ENCODE data around the gene SOWAHB.
A peak's percentile ranks its signal among the peaks of the same experiment; 100 is the strongest.
"Not testable (repeated sequence)": the region's sequence is repeated elsewhere in the genome, so short reads cannot be mapped to it uniquely, and the experiment has no call there.

SOWAHB gene

DNA sequence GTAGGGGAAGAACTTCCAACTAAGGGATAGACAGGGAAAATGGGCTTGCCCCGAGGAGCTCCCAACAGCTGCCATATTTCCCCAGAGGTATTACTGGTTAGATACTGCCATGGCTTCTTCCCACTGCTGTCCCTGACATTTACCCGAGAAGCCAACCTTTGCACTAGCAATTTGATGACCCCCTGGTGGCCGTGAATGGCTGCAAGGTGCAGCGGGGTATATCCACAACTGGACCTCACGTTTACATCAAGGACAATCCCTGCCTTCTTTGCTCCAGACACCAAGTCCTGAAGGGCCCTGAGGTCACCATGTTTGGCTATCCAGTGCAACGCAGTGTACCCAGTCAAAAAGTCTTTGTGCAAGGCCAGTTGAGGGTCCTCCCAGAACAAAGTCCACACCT, 2.3 kb downstream of the SOWAHB start:
- FAIRE-seq: no peak
- no peak for DNase-seq (ENCODE audit: insufficient read length, low spot score)

DNA sequence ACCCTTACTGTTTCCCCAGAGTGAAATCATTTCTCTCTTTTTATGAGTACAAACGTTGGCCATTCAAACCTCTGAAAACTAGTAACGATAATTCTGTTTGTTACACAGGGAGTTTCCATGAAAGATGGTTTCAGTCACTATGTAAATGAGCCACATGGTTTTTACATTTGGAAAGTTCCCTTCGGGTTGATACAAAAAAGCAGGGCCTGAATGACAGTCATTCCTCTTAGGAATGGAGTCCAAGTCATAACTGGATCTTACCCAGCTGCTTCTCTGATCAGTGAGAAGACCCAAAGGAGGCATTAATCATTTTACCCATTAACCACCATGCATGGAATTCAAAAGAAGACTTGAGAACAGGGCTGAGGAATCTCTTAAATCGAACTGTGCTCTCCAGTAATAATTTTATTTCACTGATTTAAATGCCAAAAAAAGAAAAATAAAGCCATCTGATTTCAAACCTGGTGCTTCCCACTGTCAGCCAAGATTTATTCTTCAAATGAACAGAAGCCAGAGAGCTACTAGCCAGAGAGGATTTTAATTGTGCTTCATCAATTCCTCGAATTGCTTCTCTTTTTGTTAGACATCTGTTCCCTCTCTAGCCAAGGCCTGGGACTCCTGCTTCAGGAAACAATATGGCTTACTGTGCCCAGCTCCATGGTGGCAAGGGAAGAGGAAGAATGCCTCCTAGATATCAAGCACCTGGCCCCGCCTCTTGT, 3.2 kb downstream of the SOWAHB start:
- no peak for DNase-seq (ENCODE audit: insufficient read length, low spot score)
- FAIRE-seq: no peak

DNA sequence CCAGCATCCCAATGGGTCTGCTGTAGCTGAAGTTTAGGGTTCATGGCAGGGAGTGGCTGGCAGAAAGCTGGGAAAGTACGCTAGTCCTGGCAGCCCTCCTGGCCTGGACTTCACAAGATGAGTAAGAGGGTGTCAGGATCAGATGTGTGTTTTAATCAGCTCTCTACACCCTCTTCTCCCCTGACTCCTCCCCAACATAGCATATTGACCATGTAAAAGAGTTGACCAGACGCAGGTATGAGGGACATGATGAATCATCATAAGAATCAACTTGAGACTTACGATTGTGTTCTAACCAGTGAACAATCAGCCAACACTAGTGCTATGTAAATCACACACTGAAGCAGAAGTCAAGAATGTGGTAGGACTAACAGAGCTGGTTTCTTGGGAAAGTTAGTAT, 5.3 kb downstream of the SOWAHB start:
- FAIRE-seq (no peak), DNase-seq (ENCODE audit: insufficient read length, low spot score) (no peak)

DNA sequence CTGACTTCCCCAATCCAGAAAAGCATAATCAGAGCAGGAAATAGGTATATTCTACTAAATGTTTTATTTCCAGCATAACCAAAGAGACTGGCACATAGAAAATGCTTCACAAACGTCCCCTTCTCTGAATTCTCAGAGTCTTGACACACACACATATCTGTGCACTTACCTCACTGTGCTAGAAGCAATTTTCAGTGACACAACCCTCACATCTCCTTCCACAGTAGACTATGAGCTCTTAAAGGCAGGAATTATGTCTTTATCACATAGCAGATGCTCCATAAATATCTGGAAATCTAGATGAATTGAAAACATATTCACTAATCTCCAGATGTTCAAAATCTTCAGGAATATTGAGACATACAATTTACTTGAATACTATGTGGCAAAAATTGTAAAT, 5.9 kb downstream of the SOWAHB start:
- no peak for DNase-seq (ENCODE audit: insufficient read length, low spot score)
- no peak for FAIRE-seq

DNA sequence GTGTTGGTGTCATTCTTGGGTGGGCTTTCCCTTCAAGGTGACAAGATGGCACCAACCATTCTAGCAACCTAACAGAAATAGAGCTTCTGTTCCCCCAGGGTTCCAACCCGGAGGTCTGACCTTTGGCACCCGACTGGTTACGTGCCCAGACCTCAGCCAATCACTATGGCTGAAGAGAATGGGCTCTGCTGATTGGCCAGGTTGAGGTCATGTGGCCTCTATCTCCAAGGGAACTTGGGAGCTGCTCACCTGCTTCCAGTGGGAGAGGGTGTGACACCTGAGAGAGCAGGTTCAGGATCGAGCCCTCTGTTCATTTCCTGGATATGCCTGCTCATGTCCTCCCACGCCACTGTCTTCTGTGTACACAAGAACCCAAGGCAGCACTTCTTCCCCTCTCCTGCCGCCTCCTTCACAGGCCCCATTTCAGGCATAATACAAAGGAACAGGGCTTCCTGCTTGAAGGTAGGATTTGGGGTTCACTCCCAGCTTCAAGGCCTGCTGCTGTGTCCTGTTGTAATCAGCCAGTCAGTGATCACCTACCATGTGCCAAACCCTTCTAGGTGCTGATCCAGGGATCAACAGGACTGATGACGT, 11.0 kb downstream of the SOWAHB start:
- DNase-seq (ENCODE audit: insufficient read length, low spot score) (no peak), FAIRE-seq (no peak)

DNA sequence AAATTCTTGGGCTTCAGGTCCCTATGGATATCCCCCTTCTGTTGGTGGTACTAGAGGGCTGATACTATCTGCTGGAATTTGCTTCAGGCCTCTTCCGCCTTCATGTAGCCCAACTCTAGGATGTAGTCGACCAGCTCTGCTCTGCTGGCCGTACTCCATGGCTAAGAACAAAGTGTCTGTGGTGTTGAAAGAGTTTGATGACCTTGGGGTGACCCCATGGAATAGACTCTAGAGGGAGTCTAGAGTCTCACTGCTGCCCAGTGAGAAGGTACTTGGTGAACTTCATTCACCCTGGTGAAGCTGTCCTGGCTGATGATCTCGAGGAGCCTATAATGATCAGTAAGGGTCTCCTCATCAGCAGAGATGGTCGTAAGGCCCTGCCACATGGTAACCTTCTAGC, 11.7 kb downstream of the SOWAHB start:
- DNase-seq (ENCODE audit: insufficient read length, low spot score): no peak
- FAIRE-seq: no peak

DNA sequence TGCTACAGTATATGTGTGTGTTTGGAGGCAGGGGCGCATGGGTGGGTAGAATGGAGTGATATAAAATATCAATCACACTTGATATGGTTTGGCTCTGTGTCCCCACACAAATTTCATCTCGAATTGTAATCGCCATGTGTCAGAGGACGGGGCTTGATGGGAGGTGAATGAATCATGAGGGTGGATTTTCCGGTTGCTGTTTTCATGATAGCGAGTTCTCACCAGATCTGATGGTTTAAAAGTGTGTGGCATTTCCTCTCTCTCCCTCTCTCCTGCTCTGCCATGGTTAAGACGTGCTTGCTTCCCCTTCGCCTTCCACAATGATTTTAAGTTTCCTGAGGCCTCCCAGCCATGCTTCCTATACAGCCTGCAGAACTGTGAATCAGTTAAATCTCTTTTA, 14.8 kb downstream of the SOWAHB start:
- DNase-seq (ENCODE audit: insufficient read length, low spot score) (no peak), FAIRE-seq (no peak)

DNA sequence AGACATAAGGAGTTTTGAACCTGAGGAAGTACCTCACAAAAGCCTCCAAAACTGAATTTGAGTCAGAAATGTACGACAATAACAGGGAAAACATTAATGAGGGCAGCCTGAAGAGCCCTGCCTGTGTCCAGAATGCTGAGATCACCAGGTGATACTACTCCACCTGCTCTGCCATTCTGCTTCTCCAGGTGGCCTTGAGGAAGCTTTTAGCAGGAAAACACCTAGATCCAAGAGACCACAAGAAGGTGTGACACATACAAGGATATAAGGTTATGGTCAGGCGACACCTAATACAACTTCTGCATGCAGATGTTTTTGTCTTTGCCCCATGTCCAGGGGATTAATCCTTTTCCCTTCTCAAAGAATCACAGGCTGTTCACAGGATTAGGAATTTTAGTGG, 15.3 kb downstream of the SOWAHB start:
- FAIRE-seq (no peak), DNase-seq (ENCODE audit: insufficient read length, low spot score) (no peak)

DNA sequence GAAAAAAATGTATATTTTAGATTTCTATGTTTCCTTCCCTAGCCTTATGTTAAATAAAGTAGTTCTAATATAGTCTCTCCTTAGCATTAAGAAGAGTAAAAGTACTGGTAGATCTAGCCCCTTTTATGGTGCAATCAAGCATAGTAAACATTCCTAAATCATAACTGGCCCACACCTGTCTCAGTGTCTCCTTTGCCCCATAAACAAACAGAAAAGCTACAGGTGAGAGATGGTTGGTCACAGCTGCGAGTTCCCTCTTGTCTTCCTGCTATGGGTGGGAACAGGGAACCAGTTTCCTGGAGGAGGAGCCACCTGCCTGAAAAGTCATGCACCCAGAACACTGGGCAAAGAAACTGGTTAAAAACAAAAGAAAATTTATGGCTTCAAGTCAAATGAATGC, 16.6 kb downstream of the SOWAHB start:
- DNase-seq (ENCODE audit: insufficient read length, low spot score) (no peak), FAIRE-seq (no peak)

DNA sequence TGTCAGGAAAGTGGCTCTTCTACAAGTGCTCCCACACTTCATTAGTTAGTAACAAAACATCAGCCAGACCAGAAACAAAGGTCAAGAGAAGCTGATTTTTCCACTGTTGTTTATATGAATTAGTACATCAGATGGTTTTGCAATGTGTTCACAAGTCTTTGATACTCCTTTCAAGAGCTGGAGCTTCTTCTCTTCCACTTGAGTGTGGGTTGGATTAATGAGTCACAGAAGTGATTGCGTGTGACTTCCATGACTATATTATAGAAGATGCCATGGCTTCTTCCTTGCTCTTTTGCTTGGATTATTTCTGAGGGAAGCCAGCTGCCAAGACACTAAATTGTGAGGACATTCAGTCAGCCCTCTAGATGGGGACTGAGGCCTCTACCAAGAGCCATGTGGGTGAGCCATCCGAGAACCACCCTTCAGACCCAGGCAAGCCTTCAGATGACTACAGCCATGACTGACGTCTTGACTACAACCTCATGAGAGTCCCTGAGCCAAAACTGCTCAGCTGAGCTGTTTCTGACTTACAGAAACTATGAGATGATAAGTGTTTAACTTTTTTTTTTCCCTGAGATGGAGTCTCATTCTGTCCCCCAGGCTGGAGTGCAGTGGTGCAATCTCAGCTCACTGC, 18.1 kb downstream of the SOWAHB start:
- FAIRE-seq (no peak), DNase-seq (ENCODE audit: insufficient read length, low spot score) (no peak)

DNA sequence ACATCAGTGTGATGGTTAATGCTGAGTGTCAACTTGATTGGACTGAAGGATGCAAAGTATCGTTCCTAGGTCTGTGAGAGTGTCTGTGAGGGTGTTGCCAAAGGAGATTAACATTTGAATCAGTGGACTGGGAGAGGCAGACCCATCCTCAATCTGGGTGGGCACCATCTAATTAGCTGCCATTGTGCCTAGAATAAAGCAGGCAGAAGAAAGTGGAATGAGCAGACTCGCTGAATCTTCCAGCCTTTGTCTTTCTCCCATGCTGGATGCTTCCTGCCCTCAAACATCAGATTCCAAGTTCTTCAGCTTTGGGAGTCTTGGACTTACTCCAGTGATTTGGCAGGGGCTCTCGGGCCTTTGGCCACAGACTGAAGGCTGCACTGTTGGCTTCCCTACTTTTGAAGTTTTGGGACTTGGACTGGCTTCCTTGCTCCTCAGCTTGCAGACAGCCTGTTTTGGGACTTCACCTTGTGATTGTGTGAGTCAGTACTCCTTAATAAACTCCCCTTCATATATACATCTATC, 19.2 kb downstream of the SOWAHB start:
- FAIRE-seq; DNase-seq (ENCODE audit: insufficient read length, low spot score): not testable (repeated sequence)

DNA sequence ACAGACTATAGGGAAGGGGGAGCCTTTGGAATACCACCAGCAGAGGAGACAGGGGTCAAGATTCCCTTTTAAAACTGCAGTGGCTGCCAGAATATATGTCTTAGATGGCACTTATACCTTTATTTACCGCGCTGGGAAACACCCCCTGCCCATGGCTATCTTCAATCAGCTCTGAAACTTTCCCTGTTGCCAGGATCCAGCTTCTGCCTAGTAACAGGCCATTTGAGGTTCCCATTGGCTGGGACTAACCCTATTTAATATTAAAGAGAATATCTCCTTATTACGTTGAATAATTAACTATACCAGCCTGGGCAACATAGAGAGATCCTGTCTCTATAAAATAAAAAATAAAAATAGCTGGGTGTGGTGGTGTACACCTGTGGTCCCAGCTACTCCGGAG, 23.8 kb downstream of the SOWAHB start:
- DNase-seq (ENCODE audit: insufficient read length, low spot score) (no peak), FAIRE-seq (no peak)

DNA sequence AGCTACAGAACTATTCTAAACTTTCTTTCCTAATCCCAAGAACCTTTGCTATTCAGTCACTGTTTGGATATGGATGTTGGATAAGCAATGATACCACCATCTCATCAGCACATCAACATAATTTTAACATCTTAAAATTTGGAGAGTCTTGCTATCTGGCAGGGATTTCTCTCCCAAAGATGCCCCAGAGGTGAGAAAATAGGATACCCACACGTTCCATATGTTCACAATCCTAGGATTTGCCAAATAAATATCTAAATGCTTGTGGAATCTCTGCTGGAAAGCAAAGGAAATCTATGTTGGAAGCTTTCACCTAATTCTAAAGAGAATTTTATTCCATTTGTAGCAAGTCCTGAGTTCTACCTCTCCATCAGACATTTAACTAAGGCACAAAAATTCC, 24.4 kb downstream of the SOWAHB start:
- FAIRE-seq: no peak
- DNase-seq (ENCODE audit: insufficient read length, low spot score): no peak

DNA sequence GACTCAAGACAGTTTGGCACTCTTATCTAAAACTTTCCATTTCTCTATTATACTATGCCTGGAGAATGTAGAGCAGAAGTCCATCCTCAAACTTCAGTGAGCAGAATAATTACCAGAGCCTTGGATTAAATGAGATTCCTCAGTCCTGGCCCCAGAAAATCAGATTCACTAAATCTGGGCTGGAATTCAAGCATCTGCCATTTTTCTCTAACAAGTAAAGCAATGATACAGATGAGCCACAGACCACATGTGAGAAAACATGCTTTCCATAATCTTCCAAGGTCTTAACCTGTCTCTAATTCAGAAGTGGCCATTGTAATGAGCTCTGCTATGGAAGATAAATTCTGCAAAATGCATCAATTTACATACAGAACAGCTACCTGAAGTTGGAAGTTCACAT, 25.4 kb downstream of the SOWAHB start:
- DNase-seq (ENCODE audit: insufficient read length, low spot score): no peak
- FAIRE-seq: no peak

DNA sequence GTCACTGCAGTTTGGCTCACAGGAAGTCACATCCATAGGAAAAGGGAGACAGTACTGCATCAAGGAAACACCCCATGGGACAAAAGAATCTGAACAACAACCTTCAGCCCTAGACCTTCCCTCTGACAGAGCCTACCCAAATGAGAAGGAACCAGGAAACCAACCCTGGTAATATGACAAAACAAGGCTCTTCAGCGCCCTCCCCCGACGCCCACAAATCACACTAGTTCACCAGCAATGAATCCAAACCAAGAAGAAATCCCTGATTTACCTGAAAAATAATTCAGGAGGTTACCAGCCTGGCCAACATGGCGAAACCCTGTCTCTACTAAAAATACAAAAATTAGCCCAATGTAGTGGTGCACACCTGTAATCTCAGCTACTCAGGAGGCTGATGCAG, 29.2 kb downstream of the SOWAHB start:
- DNase-seq (ENCODE audit: insufficient read length, low spot score); FAIRE-seq: not testable (repeated sequence)

DNA sequence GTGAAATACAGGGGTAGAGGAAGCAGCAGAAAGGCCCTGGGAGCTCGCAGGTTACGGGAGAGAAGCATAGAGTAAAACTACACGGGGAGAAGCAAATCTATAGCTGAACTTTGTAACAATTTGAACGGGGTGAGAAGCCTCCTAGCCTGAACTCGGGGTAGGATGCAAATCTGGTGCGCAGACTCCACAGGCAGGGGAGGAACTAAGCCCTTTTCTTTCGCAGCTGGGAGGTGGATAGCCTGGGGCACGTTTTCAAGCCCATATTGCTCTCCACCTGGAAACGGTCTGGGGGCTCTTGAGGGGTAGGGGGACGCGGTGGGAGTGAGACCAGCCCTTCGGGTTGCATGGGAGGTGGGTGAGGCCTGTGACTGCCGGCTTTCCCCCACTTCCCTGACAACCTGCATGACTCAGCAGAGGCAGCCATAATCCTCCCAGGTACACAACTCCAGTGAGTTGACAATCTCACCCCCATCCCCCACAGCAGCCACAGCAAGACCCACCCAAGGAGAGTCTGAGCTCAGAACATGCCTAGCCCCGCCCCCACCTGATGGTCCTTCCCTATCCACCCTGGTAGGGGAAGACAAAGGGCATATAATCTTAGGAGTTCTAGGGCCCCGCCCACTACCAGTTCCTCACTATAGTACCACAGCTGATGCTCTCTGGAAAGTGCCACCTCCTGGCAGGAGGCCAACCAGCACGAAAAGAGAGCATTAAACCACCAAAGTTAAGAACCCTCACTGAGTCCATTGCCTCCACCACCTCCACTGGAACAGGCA, 29.9 kb downstream of the SOWAHB start:
- DNase-seq (ENCODE audit: insufficient read length, low spot score) (no peak), FAIRE-seq (no peak)

DNA sequence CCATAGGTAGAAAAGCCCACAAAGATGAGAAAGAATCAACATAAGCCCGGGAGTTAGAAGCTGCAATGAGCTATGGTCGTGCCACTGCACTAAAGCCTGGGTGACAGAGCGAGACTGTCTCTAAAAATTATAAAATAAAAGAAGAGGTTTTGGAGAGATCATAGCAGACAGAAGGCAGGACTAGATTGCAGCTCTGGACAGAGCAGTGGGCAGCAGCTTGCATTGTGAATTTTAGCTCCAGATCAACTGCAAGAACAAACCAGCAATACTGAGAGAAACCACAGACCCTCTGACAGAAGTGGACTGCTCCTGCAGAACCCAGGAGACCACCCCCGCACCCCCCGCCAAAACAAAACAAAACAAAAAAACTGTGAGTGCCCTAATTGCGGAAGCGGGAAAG, 30.6 kb downstream of the SOWAHB start:
- FAIRE-seq (no peak), DNase-seq (ENCODE audit: insufficient read length, low spot score) (no peak)

DNA sequence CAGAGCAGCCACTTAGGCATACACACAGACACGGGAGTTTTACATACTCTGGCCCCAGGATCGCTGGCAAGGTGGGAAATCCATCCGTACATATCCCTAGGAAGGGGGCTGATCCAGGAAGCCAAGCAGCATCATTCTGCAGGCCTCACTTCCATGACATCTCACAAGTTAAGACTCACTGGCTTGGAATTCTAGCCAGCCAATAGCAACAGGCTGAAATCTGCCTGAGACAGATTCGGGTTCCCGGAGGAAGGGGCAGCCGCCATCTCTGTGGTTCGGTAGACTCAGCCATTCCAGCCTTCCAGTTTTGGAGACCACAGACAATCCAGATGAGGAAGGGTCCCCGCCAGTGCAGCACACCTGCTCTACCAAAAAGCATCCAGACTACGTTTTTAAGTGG, 31.3 kb downstream of the SOWAHB start:
- no peak for DNase-seq (ENCODE audit: insufficient read length, low spot score)
- FAIRE-seq: no peak

DNA sequence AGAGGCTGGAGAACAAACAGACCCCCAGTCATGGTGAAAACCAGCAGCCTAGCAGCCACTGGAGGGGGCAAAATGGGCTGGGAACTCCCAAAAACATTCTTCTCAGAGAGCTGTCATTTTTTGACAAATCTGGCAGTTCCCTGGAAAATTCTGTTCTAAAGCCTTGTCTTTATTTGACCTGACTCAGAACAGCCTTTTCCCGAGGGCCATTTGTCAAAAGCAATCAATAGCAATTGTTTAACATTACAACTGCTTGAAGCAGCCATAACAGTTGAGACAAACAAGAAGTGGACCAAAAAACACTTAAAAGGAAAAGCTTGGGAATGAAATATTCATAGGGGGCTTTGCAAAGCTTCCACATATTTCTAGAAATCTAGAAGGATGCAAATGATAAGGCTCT, 39.6 kb downstream of the SOWAHB start:
- DNase-seq (ENCODE audit: insufficient read length, low spot score) (no peak), FAIRE-seq (no peak)

DNA sequence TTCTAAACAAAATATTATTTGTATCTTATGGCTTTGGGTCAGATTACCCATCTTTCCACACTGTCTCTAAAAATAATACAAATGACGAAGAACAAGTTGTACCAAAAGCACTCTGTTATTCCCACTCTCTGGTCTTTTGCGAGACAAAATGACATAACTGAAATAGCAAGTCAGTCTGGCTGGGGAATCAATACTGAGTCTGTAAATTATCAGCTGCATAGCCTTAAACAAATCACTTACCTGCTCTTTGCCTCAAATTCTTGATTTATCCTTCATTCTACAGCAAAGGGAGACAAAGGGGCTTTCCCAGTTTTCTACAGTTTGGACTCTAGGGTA, 40.9 kb downstream of the SOWAHB start:
- DNase-seq (ENCODE audit: insufficient read length, low spot score) (no peak), FAIRE-seq (no peak)

DNA sequence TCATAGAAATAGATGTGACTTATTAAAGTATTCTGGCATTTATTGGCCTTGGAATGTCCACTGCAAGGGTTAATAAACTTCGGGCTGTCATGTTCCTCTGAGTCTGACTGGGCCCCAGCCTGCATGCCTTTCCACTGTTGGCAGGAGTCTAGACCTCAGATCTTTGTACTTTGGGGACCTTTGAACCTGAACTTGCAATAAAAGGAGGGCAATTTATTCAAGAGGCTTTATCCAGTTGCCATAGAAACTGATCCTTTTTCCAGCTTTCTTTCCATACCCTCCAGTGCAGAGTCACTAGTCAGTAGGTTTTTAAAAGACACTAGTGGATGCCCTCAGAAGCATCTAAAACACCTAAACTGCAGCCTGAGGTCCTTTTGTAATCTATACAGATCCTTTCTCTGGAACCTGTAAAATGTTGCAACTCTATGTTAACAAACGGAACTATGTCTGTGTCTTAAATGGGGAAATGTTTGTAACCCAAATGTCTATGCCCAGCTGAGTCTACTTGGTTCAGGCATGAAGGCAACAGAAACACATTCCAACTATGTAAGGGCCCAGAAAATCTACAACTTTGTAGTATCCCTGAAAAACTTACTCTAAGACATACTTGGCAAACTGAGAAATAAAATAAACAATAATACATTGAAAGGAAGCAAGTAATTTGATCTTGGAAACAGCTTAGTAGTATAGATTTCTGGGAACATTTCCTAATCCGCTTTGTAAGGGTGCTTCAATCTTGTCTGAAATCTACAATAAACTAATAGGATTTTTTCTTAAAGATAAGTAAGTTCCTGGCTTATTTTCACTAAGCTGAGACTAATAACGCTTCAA, 41.5 kb downstream of the SOWAHB start:
- peak; percentile 8 for DNase-seq (ENCODE audit: insufficient read length, low spot score)
- FAIRE-seq: no peak
